H1 (cell line): Measurements from ENCODE around the gene PIF1. TPM values are rescaled to one million over a fixed set of nuclear protein-coding genes. Genes with fewer than 3 reads are reported as not detected.

Experiments used
- EP300 ChIP-seq, 2 experiments: IDR thresholded peaks; 1 replicate in 1 of 2; 2 replicates in 1 of 2; pipeline ENCODE4 v1.6.1; 2011 to 2012; ENCODE audit warnings: low read depth in 2 of 2, low read length in 2 of 2, mild to moderate bottlenecking in 2 of 2, borderline replicate concordance in 1 of 2, inconsistent platforms in 1 of 2, moderate library complexity in 1 of 2
- TAF1 ChIP-seq: IDR thresholded peaks from 2 replicates; pipeline ENCODE4 v1.6.1; 2011; ENCODE audit warnings: mild to moderate bottlenecking, low read depth, low read length
- TCF12 ChIP-seq: IDR thresholded peaks from 2 replicates; pipeline ENCODE4 v1.6.1; 2011; ENCODE audit warnings: low read depth, mild to moderate bottlenecking, low read length
- polyA plus RNA-seq, 7 experiments: library from polyadenylated mRNA; depleted of rRNA in 3 of 7; stranded (reverse) in 5 of 7; unstranded in 2 of 7; fragments of >200 nt in 5 of 7; fragments of 200-250 nt in 2 of 7; gene quantifications; 1 replicate in 5 of 7; 2 replicates in 1 of 7; 4 replicates in 1 of 7; pipeline versions ENCODE4 v1.2.1 to v1.2.3, GENCODE V29; 2011 to 2013; ENCODE audit warnings: missing spikeins in 2 of 7, mixed read lengths in 2 of 7
- total RNA-seq: library from RNA; stranded (reverse); fragmentation: NEBNext Ultra II Directional; extraction: Animal tissue kit (Norgen Biotek cat#: 25700); gene quantifications from 2 replicates; pipeline ENCODE4 v1.2.1, GENCODE V29; 2021

The PIF1 gene
- total and polyA plus RNA-seq, 2 of the 8 experiments (the other 6 are each of a cell fraction or from before 2014, with no cell fraction given): 73.3 to 138 TPM

DNA sequence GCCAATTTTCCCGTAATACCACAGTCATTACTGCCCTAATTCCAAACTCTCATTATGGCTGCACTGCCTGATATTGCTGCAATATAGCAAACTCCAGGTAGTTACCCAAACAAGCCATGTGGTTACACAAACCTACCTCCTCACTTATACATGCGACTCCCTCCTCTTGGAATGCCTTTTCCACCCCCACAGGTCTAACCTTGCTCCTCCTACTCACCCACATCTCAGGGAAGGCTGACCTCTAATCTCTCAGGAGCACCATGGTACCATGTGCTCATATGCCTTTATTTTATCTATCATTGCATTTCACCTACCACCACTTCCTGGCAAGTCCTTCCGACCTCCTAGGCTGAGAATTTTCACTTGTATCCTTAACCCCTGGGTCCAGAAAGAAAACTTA is 53.0 kb downstream of the PIF1 start (continued):
- no peak for TF ChIP-seq TAF1
- no peak for TF ChIP-seq EP300 (IDR thresholded peaks at IDR 0.05; ENCODE audit: borderline replicate concordance in 1 of 2, low read depth in 2 of 2, low read length in 2 of 2)
- TF ChIP-seq TCF12: no peak
